H9 (cell line): ENCODE measurements around the gene KIF12. TPM values are rescaled to one million over a fixed set of nuclear protein-coding genes. Genes with fewer than 3 reads are reported as not detected.
A peak's percentile ranks its signal among the peaks of the same experiment; 100 is the strongest.
"Not testable (repeated sequence)": the region's sequence is repeated elsewhere in the genome, so short reads cannot be mapped to it uniquely, and the experiment has no call there.

Experiments
- DNase-seq: peaks from one replicate; pipeline ENCODE4 v3.0.0-alpha.2; 2017
- H2AFZ ChIP-seq: one replicate; pipeline ENCODE4 v1.6.1; 2013; ENCODE audit warnings: mild to moderate bottlenecking, low read length, control low read depth, moderate library complexity
- H2AK5ac ChIP-seq: 2 replicates; pipeline ENCODE4 v1.6.1; 2013; ENCODE audit warnings: low read length, control low read depth, mixed read lengths; ENCODE audit not compliant: insufficient read length
- H2BK120ac ChIP-seq: one replicate; pipeline ENCODE4 v1.6.1; 2013; ENCODE audit warnings: low read depth, mild to moderate bottlenecking, low read length, control low read depth, inconsistent platforms; ENCODE audit not compliant: poor library complexity, severe bottlenecking
- H2BK12ac ChIP-seq: 2 replicates; pipeline ENCODE4 v1.6.1; 2013; ENCODE audit warnings: low read length, control low read depth, mixed read lengths, low read depth; ENCODE audit not compliant: insufficient read length
- H2BK15ac ChIP-seq: 2 replicates; pipeline ENCODE4 v1.6.1; 2013; ENCODE audit warnings: low read depth, low read length, control low read depth
- H2BK20ac ChIP-seq: one replicate; pipeline ENCODE4 v1.6.1; 2013; ENCODE audit warnings: low read depth, mild to moderate bottlenecking, low read length, control low read depth, inconsistent platforms; ENCODE audit not compliant: poor library complexity, severe bottlenecking
- H2BK5ac ChIP-seq: 2 replicates; pipeline ENCODE4 v1.6.1; 2013; ENCODE audit warnings: low read length, control low read depth, mixed read lengths; ENCODE audit not compliant: insufficient read length
- H3K14ac ChIP-seq: 2 replicates; pipeline ENCODE4 v1.6.1; 2013; ENCODE audit warnings: low read length, control low read depth; ENCODE audit not compliant: insufficient read depth
- H3K18ac ChIP-seq: 2 replicates; pipeline ENCODE4 v1.6.1; 2013; ENCODE audit warnings: low read depth, mild to moderate bottlenecking, mixed read lengths, low read length, control low read depth; ENCODE audit not compliant: insufficient read length
- H3K23ac ChIP-seq: 2 replicates; pipeline ENCODE4 v1.6.1; 2013; ENCODE audit warnings: low read length, control low read depth, mixed read lengths, low read depth; ENCODE audit not compliant: insufficient read length
- H3K23me2 ChIP-seq: 2 replicates; pipeline ENCODE4 v1.6.1; 2013; ENCODE audit warnings: low read depth, mild to moderate bottlenecking, mixed read lengths, low read length, control low read depth; ENCODE audit not compliant: insufficient read length, poor library complexity, severe bottlenecking
- H3K27ac ChIP-seq: 2 replicates; pipeline ENCODE4 v1.5.1; 2013; ENCODE audit warnings: low read length, control low read depth, mixed read lengths, low read depth; ENCODE audit not compliant: insufficient read length
- H3K27me3 ChIP-seq: 2 replicates; pipeline ENCODE4 v1.6.1; 2013; ENCODE audit warnings: low read length, control low read depth, inconsistent platforms; ENCODE audit not compliant: insufficient read depth
- H3K4ac ChIP-seq: 2 replicates; pipeline ENCODE4 v1.6.1; 2013; ENCODE audit warnings: low read depth, mild to moderate bottlenecking, control low read depth, inconsistent platforms, low read length, moderate library complexity
- H3K4me1 ChIP-seq: 2 replicates; pipeline ENCODE4 v1.6.1; 2013; ENCODE audit warnings: low read length, control low read depth, inconsistent platforms; ENCODE audit not compliant: insufficient read depth
- H3K4me2 ChIP-seq: 2 replicates; pipeline ENCODE4 v1.6.1; 2013; ENCODE audit warnings: low read length, control low read depth, mixed read lengths; ENCODE audit not compliant: insufficient read length, insufficient read depth
- H3K56ac ChIP-seq: 2 replicates; pipeline ENCODE4 v1.6.1; 2013; ENCODE audit warnings: low read depth, mild to moderate bottlenecking, mixed read lengths, low read length, control low read depth; ENCODE audit not compliant: insufficient read length
- H3K79me1 ChIP-seq: 2 replicates; pipeline ENCODE4 v1.6.1; 2013; ENCODE audit warnings: low read depth, mild to moderate bottlenecking, moderate library complexity, low read length, control low read depth, inconsistent platforms; ENCODE audit not compliant: insufficient read depth, poor library complexity, severe bottlenecking
- H3K79me2 ChIP-seq: 2 replicates; pipeline ENCODE4 v1.6.1; 2013; ENCODE audit warnings: low read length, control low read depth, inconsistent platforms; ENCODE audit not compliant: insufficient read depth
- H3K9ac ChIP-seq: 2 replicates; pipeline ENCODE4 v1.6.1; 2013; ENCODE audit warnings: low read length, control low read depth, mixed read lengths; ENCODE audit not compliant: insufficient read length; ENCODE audit errors: extremely low read depth
- H3K9me3 ChIP-seq: one replicate; pipeline ENCODE4 v1.6.1; 2013; ENCODE audit warnings: low read depth, low read length, inconsistent platforms; ENCODE audit not compliant: control insufficient read depth
- H3T11ph ChIP-seq: one replicate; pipeline ENCODE4 v1.6.1; 2013; ENCODE audit warnings: mild to moderate bottlenecking, low read length, control low read depth, inconsistent platforms
- H4K20me1 ChIP-seq: one replicate; pipeline ENCODE4 v1.6.1; 2013; ENCODE audit not compliant: control insufficient read depth, insufficient read length, insufficient read depth
- H4K5ac ChIP-seq: 2 replicates; pipeline ENCODE4 v1.6.1; 2013; ENCODE audit warnings: low read depth, mild to moderate bottlenecking, mixed read lengths, low read length, control low read depth; ENCODE audit not compliant: insufficient read length
- H4K8ac ChIP-seq: replicated peaks from 2 replicates; pipeline ENCODE4 v1.6.1; 2013; ENCODE audit warnings: low read length, control low read depth, mixed read lengths, low read depth; ENCODE audit not compliant: insufficient read length
- H4K91ac ChIP-seq: 2 replicates; pipeline ENCODE4 v1.6.1; 2013; ENCODE audit warnings: low read depth, mild to moderate bottlenecking, moderate library complexity, mixed read lengths, low read length, control low read depth; ENCODE audit not compliant: insufficient read length
- H3K27ac Mint-ChIP-seq, 3 experiments: 2 replicates in 2 of 3; 3 replicates in 1 of 3; pipeline ENCODE4 v1.8.0; 2020 to 2021; ENCODE audit warnings: mixed read lengths in 3 of 3, mild to moderate bottlenecking in 1 of 3, moderate library complexity in 1 of 3
- H3K27me3 Mint-ChIP-seq: 2 replicates; pipeline ENCODE4 v1.8.0; 2021; ENCODE audit warnings: low read depth, mild to moderate bottlenecking, moderate library complexity, mixed read lengths
- H3K36me3 Mint-ChIP-seq, 3 experiments: 2 replicates in 2 of 3; 3 replicates in 1 of 3; pipeline ENCODE4 v1.8.0; 2020 to 2021; ENCODE audit warnings: low read depth in 3 of 3, mixed read lengths in 3 of 3; ENCODE audit not compliant: insufficient read depth in 1 of 3
- H3K4me1 Mint-ChIP-seq, 2 experiments: 2 replicates each; pipeline ENCODE4 v1.8.0; 2020; ENCODE audit warnings: mixed read lengths in 2 of 2
- H3K4me3 Mint-ChIP-seq, 2 experiments: 2 replicates in 1 of 2; 3 replicates in 1 of 2; pipeline ENCODE4 v1.8.0; 2020 to 2021; ENCODE audit warnings: mild to moderate bottlenecking in 2 of 2, mixed read lengths in 2 of 2, moderate library complexity in 1 of 2
- H3K9me3 Mint-ChIP-seq, 2 experiments: 2 replicates in 1 of 2; 3 replicates in 1 of 2; pipeline ENCODE4 v1.8.0; 2020; ENCODE audit warnings: mild to moderate bottlenecking in 2 of 2, mixed read lengths in 2 of 2, moderate library complexity in 1 of 2
- CTCF ChIP-seq: fragments of 200-600 bp; sonication (generic); conservative IDR thresholded peaks from 3 replicates; pipeline ENCODE4 v1.8.0; 2021; ENCODE audit warnings: antibody characterized with exemption, mild to moderate bottlenecking
- WGBS: extraction: QIAGEN DNeasy Blood & Tissue Kit; methylation state at CpG from one replicate; pipeline ENCODE4 v1.1.7; 2013; ENCODE audit warnings: missing lambda C conversion rate, low lambda C conversion rate, mixed read lengths; ENCODE audit not compliant: insufficient read length; ENCODE audit errors: extremely low coverage; 5-methylcytosine and 5-hydroxymethylcytosine counted together
- total RNA-seq: library from RNA; stranded (reverse); gene quantifications from 2 replicates; pipeline ENCODE4 v1.2.1, GENCODE V29; 2021

Gene KIF12
- total RNA-seq, 1 experiment from 2014 or later, result 3.3 TPM

- Histone ChIP-seq H3K79me1 (no peaks in the 10 kb centered on the region), H3K4me1 (no peaks in the 10 kb centered on the region; the same call in 1 of the 2 replicates), H4K20me1 (no peaks in the 10 kb centered on the region), H3K14ac (no peak overlapping the region), H2AK5ac (no peak overlapping the region), H3K4me2 (no peak overlapping the region), H3K27me3 (no peaks in the 10 kb centered on the region; the same call in 1 of the 2 replicates), H3K79me2 (no peaks in the 10 kb centered on the region), H4K91ac (no peak overlapping the region), H3K9ac (no peak overlapping the region), H3K18ac (no peak overlapping the region), H3K23me2 (no peaks in the 10 kb centered on the region), H4K8ac (no peak overlapping the region), H2BK20ac (no peak overlapping the region), H2BK5ac (no peak overlapping the region), H4K5ac (no peak overlapping the region), H2AFZ (no peak overlapping the region), H2BK12ac (no peak overlapping the region), H2BK15ac (no peak overlapping the region), H3K4ac (no peak overlapping the region), H3K27ac (no peak overlapping the region), H2BK120ac (no peak overlapping the region), H3K23ac (no peak overlapping the region), H3K56ac (no peak overlapping the region), H3T11ph (no peak overlapping the region), H3K9me3 (no peaks in the 10 kb centered on the region)
- no peaks in the 10 kb centered on the region; a peak in 1 of 7 replicates for H3K36me3 Mint-ChIP-seq
- H3K4me3 Mint-ChIP-seq, result no peak overlapping the region
- H3K4me1 Mint-ChIP-seq, result peaks cover 14 to 23% of the 10 kb centered on the region in 2 experiments
- peaks cover 44% of the 10 kb centered on the region for H3K27me3 Mint-ChIP-seq
- no peak for DNase-seq
- WGBS, result no CpG with 5 or more reads among the region's 7 CpGs
- peak overlapping the region in 1 of 3 experiments; percentile 32; a peak in 2 of 7 replicates for H3K27ac Mint-ChIP-seq
- peaks cover 0 to 3% of the 10 kb centered on the region in 2 experiments; a peak in 2 of 5 replicates for H3K9me3 Mint-ChIP-seq
- no peak for TF ChIP-seq CTCF
These were observed 31.0 kb upstream of the KIF12 start for GRCh38 chr9:114130141-114130540.

GRCh38 chr9:114128759-114129158, 29.7 kb upstream of the KIF12 start:
- not testable (repeated sequence) for H2BK5ac ChIP-seq, H3K9ac ChIP-seq, H4K8ac ChIP-seq, H4K20me1 ChIP-seq, DNase-seq, H2AFZ ChIP-seq, H3K23me2 ChIP-seq, H3K27ac ChIP-seq, H3K14ac ChIP-seq, H3K79me1 ChIP-seq, H3K27ac Mint-ChIP-seq, H2AK5ac ChIP-seq, H3K27me3 ChIP-seq, H2BK12ac ChIP-seq, H4K5ac ChIP-seq, H3K4ac ChIP-seq, H3K9me3 ChIP-seq, H3K36me3 Mint-ChIP-seq, H3T11ph ChIP-seq, H3K23ac ChIP-seq, H2BK120ac ChIP-seq, H3K79me2 ChIP-seq, H2BK15ac ChIP-seq, H4K91ac ChIP-seq, H3K4me3 Mint-ChIP-seq, H3K56ac ChIP-seq, H3K4me1 ChIP-seq, H3K4me2 ChIP-seq, H3K9me3 Mint-ChIP-seq, H2BK20ac ChIP-seq, H3K18ac ChIP-seq
- Mint-ChIP-seq H3K4me1 (peaks cover 15 to 36% of the 10 kb centered on the region in 2 experiments), H3K27me3 (peaks cover 43% of the 10 kb centered on the region)
- no CpG with 5 or more reads among the region's 3 CpGs for WGBS
